Uterus (tissue), 2 donors: Measurements from ENCODE around the gene MAPK8IP1.

Experiments
- POLR2A ChIP-seq, 2 donors: fragments of 450-650 bp; IDR thresholded peaks; one replicate each; pipeline ENCODE4 v1.6.1; 2016; ENCODE audit warnings: antibody characterized with exemption in 2 of 2, mild to moderate bottlenecking in 1 of 2, moderate library complexity in 1 of 2
- TF ChIP-seq, protein P1 (sequence below), 4 experiments: fragments of 200-600 bp in 2 of 4; fragments of 450-650 bp in 2 of 4; sonication (generic) in 2 of 4; IDR thresholded peaks; one replicate each; pipeline ENCODE4 v1.5.1; 2016 to 2019; ENCODE audit warnings: antibody characterized with exemption in 4 of 4, mild to moderate bottlenecking in 2 of 4, moderate library complexity in 1 of 4

DNA sequence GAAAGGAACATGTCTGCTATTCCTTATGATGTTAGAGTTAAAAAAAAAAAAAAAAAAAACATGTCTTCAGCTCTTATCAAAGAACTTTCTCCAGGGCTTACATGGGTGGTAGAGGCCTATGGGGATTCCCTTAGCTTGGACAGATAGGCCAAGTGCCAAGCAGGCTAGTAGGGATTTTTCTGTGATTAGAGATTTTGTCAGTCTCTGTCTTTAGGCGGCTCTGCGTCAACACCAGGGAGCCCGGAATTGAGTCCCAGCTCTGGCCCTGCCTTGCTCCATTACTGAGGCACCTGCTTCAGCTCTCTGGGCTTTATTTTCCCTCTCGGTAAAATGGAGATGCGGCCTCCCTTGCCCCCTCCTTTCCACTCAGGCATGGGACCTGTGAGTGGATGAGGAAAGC, 25.1 kb upstream of the MAPK8IP1 start:
- TF ChIP-seq, protein P1, sequence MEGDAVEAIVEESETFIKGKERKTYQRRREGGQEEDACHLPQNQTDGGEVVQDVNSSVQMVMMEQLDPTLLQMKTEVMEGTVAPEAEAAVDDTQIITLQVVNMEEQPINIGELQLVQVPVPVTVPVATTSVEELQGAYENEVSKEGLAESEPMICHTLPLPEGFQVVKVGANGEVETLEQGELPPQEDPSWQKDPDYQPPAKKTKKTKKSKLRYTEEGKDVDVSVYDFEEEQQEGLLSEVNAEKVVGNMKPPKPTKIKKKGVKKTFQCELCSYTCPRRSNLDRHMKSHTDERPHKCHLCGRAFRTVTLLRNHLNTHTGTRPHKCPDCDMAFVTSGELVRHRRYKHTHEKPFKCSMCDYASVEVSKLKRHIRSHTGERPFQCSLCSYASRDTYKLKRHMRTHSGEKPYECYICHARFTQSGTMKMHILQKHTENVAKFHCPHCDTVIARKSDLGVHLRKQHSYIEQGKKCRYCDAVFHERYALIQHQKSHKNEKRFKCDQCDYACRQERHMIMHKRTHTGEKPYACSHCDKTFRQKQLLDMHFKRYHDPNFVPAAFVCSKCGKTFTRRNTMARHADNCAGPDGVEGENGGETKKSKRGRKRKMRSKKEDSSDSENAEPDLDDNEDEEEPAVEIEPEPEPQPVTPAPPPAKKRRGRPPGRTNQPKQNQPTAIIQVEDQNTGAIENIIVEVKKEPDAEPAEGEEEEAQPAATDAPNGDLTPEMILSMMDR (IDR thresholded peaks at IDR 0.05): no peak
- no peak for TF ChIP-seq POLR2A (IDR thresholded peaks at IDR 0.05)
